GM18507 (cell line): ENCODE data around the gene SEZ6.

Experiments
- DNase-seq: peaks from one replicate; pipeline ENCODE4 v3.0.0; 2011; ENCODE audit warnings: low read depth; ENCODE audit not compliant: insufficient read length; ENCODE audit errors: extremely low spot score
- FAIRE-seq: peaks from 2 replicates; lab custom pipeline; 2011; peaks lifted over from hg19 to GRCh38; lab: Jason Lieb, UNC

SEZ6 gene

DNA sequence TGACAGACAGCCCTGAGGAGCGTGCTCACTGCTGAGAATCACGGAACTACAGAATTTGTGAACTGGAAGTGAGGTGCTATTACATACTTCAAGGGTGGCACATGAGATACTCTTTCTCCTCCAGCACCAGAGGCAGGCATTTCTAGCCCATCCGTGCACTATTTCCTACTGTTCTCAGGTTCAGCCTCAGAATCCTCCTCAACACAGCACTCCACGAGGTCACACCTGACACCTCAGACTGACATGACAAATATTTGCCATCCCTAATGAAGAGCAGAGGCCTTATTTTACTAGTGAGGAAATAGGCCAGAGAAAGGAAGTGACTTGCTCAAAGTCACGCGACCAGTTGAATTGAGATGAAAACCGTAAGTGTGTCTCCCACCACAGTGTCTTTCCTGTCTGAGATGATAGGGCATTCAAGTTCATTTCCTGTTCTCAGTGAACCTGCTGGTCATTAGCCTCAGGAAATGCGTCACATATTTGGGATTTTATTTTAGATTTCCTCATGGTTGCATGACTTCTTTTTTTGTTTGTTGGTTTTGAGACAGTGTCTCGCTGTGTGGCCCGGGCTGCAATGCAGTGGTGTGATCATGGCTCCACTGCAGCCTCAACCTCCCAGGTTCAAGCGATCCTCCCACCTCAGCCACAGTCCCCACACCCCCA is 23.6 kb downstream of the SEZ6 start:
- DNase-seq (peak; percentile 60), FAIRE-seq (peak; percentile 98)

GRCh38 chr17:28978356-28978964 is 27.4 kb downstream of the SEZ6 start:
- DNase-seq = no peak
- no peak for FAIRE-seq

GRCh38 chr17:28977659-28978355 is 28.0 kb downstream of the SEZ6 start:
- FAIRE-seq (no peak), DNase-seq (no peak)

DNA sequence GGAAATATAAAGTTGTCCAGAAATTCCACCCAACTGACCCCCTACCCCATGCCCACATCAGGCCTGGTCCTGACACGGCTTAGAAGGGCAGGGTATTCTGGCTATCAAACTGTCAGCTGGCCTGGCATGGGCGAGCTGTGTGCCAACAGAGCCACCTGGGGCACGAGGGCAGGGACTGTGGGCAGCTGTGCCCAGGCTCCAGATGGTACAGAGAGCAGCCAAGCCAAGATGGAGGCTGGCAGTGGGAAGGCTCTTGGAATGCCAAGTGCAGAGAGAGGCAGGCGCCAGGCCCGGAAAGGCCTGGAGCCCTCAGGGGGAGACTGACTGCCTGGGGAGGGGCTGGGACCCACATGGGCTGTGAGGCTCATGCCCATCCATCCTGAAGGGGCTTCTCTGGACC is 30.2 kb downstream of the SEZ6 start:
- DNase-seq = no peak

DNA sequence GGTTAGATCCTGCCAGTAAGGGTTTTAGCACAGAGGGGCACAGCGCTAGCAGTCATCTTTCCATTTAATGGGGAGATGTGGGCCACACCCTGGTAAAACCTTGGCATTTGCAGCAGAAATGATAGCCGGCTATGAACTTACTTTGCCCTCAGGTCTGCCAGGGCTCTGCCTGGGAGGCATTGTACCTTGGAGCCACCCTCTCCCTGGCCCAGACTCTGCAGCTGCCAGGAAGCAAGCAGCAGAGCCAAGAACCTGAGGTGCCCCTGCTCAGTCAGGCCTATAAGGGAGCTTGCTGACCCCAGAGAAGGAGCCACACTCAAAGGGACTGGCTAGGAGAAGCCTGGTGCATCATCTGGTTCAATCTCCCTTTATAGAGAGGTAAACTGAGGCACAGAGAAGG is 30.8 kb downstream of the SEZ6 start:
- no peak for FAIRE-seq
- no peak for DNase-seq

More for the DNA sequence above, 30.2 kb downstream of the SEZ6 start:
- FAIRE-seq = no peak

DNA sequence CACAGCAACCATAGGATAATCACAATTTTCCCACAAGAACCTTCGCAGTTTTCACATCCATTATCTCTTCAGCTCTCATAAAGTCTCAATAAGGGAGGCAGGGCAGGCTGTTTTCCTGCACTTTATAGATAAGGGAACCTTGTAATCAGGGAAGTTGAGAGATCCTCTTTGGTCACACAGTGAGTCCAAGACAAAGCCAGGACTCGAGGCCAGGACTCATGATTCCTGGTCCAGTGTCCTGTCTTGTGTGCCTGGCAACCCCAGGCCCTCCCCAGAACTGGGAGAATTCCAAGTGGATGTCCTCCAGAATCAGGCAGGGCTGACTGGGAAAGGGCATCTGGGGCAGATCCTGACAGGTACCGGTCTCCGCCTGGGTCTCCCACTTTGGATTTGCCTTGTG is 31.4 kb downstream of the SEZ6 start:
- FAIRE-seq (no peak), DNase-seq (no peak)

- no peak for DNase-seq
- no peak for FAIRE-seq
Observed at GRCh38 chr17:28973425-28973824, 32.4 kb downstream of the SEZ6 start.

DNA sequence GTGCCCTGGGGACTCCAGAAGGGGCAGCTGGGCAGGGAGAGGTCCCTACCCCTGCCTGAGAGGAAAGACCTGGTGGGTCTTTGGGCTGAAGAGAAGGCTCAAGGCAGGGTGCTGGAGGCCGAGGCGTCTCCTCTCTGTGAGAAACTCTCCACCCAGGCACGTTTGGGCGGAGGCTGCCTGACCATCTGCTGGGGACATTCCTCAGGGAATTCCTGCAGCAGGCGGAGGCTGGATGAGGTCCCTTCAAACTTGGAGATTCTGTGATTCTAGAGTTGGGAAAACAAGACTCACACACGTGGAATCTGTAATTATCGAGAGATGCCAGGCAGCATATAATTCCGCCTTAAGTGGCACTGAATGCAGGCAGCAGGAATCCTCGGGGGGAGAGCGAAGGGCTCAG is 33.4 kb downstream of the SEZ6 start:
- no peak for DNase-seq
- FAIRE-seq = no peak

DNA sequence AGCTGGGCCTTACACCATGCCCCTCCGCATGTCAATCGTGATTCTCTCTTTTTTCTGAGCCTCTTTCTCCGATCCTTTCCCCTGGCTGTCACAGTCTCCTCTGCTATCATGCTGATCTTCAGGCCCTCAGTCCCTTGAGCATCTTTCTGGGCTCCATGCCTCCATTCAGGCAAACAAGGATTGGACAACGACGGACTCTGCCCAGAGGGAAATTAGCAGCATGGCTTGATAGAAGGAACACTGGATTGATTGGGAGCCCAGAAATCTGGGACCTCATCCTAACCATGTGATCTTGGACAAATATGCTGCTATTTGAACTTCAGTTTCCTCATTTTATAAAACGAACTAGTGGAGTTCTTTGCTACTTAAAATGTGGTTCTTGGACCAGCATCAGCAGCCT is 35.0 kb downstream of the SEZ6 start:
- FAIRE-seq (no peak), DNase-seq (no peak)

- FAIRE-seq (no peak), DNase-seq (no peak)
Observed at GRCh38 chr17:28969706-28970393, 36.0 kb downstream of the SEZ6 start.

DNA sequence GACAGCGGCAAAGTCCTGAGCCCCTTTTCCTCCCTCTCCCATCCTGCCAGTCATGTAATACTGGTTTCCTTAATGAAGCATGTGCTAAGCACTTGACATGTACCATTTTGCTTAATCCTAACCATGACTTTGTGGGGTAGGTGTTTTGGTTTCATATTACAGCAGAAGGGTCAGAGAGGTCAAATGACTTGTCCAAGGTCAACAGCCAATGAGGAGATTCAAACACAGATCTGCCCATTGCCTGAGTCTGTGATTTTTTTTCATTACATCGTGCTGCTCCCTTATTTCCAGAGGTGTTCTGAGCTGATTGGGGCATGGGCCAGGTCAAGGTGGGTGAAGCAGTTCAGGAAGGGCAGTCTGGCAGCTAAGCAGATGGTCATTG is 36.9 kb downstream of the SEZ6 start:
- DNase-seq (no peak), FAIRE-seq (no peak)

- DNase-seq = no peak
- FAIRE-seq = no peak
Observed at GRCh38 chr17:28968231-28968913, 37.5 kb downstream of the SEZ6 start.

DNA sequence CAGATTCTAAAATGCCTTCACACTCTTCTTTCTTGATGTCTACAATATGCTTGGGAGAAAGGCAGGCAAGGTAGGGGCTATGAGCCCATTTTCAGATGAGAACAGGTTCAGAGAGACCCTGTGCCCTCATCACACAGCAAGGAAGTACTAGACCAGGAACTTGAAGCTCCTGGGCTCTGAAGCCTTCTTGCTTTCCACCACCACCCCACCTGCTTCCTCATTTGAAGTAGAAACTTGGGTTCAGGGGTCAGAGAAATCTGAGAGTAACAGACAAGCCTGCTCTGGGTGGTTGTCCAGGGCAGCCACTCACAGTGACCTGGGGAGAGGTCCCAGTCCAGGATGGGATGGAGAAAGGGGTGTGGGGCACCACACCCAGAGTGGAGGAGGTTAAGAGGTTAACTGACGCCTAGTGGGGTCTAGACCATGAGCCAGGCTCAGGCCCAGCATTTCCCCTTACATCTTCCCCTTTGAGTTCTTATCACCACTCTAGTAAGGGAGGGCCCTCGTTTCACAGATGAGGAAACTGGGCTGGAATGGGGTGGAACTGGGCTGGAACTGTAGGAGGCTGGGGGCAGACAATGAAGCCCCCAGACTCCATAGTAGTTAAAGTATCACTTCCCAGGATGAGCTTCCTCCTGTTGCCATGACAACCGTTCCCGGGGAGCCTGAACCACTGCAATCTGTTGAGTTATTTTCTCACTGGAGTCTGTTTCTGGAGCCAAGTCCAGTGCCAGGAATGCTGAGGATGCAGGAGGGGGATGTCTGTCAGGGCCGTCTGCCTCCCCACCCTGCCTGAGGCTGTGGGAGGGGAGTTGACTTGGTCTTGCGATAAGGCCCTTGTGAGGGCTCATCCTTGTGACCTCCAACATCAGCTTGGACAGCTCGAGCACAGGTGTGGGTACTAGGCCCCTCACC is 38.4 kb downstream of the SEZ6 start:
- FAIRE-seq (no peak), DNase-seq (no peak)

- FAIRE-seq (no peak), DNase-seq (no peak)
Observed at GRCh38 chr17:28963841-28964240, 42.0 kb downstream of the SEZ6 start.

DNA sequence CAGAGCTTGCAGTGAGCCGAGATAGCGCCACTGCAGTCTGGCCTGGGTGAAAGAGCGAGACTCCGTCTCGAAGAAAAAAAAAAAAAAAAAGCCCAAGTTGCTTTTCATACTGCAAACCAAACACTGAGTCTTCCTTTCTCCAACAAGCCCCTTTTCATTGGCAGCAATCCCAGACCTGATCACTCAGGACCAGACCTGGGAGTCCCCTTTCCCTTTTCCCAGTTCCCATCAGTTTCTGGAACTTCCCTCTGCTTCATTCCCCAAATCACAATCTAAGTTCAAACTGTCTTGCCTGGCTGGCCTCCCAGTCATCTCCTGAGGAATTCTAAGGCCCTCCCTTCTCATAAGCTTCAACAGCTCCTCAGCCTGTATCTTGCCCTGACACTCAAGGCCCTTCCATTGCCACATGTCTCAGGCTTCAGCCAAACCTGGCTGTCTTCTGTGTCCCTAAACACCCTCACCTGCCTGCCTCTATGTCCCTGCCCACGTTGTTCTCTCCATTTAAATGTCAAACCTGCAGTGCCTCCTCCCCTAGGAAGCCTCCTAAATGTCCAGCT is 42.7 kb downstream of the SEZ6 start:
- no peak for DNase-seq
- no peak for FAIRE-seq

- DNase-seq = no peak
- no peak for FAIRE-seq
Observed at GRCh38 chr17:28961391-28961790, 44.4 kb downstream of the SEZ6 start.

- DNase-seq (no peak), FAIRE-seq (no peak)
Observed at GRCh38 chr17:28960256-28961061, 45.4 kb downstream of the SEZ6 start.

DNA sequence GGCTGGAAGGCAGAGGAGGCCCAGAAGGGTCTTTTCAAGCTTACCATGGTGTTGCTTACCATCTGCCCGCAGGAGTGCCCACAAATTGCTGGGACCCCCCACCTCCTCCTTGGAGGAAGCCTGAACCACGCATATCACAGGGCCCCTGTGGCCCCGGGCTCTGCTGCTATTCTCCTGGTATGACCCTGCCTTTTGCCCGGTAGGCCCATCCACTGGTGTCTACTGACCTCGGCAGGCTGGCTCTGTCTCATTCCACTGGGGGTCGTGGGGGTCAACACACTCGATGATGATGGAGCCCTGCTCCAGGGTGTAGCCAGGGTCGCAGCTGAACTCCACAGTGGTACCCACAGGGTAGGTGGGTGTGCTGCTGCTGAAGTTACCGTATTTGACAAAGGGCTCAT is 46.4 kb downstream of the SEZ6 start:
- DNase-seq (no peak), FAIRE-seq (no peak)
